Esophagus squamous epithelium (tissue), 4 donors: ENCODE data around the gene MRPS10.
"Not testable (repeated sequence)": the region's sequence is repeated elsewhere in the genome, so short reads cannot be mapped to it uniquely, and the experiment has no call there.

Source experiments
- POLR2A ChIP-seq, 4 donors: fragments of 450-650 bp; IDR thresholded peaks; one replicate each; pipeline ENCODE4 v1.6.1; 2017; ENCODE audit warnings: antibody characterized with exemption in 4 of 4, mild to moderate bottlenecking in 4 of 4, moderate library complexity in 3 of 4
- TF ChIP-seq, protein P1 (sequence below), 6 experiments: fragments of 450-650 bp in 4 of 6; fragments of 200-600 bp in 2 of 6; sonication (generic) in 2 of 6; IDR thresholded peaks; one replicate each; pipeline ENCODE4 v1.5.1; 2016 to 2019; ENCODE audit warnings: antibody characterized with exemption in 6 of 6, mild to moderate bottlenecking in 4 of 6, moderate library complexity in 4 of 6

DNA sequence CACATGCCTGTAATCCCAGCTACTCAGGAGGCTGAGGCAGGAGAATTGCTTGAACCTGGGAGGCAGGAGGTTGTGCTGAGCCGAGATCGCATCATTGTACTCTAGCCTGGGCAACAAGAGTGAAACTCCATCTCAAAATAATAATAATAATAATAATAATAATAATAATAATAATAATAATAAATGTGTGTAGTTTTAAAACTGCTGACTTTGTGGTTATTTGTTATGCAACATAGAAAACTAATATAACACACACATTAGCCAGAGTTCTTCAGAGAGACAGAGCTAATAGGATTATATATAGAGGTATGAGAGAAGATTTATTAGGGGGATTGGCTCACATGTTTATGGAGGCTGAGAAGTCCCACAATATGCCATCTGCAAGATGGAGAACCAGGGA lies 47.9 kb downstream of the MRPS10 start:
- TF ChIP-seq POLR2A (IDR thresholded peaks at IDR 0.05), result not testable (repeated sequence)
- TF ChIP-seq, protein P1, sequence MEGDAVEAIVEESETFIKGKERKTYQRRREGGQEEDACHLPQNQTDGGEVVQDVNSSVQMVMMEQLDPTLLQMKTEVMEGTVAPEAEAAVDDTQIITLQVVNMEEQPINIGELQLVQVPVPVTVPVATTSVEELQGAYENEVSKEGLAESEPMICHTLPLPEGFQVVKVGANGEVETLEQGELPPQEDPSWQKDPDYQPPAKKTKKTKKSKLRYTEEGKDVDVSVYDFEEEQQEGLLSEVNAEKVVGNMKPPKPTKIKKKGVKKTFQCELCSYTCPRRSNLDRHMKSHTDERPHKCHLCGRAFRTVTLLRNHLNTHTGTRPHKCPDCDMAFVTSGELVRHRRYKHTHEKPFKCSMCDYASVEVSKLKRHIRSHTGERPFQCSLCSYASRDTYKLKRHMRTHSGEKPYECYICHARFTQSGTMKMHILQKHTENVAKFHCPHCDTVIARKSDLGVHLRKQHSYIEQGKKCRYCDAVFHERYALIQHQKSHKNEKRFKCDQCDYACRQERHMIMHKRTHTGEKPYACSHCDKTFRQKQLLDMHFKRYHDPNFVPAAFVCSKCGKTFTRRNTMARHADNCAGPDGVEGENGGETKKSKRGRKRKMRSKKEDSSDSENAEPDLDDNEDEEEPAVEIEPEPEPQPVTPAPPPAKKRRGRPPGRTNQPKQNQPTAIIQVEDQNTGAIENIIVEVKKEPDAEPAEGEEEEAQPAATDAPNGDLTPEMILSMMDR (IDR thresholded peaks at IDR 0.05), result not testable (repeated sequence)
